Liver (tissue), 9 donors: ENCODE results near the gene PPOX. TPM values are rescaled to one million over a fixed set of nuclear protein-coding genes. Genes with fewer than 3 reads are reported as not detected.

ENCODE experiments used
- DNase-seq: peaks from one replicate; pipeline ENCODE4 v3.0.0-alpha.2; 2017; ENCODE audit warnings: low spot score
- H3K27ac ChIP-seq, 2 donors: one replicate each; pipeline ENCODE4 v1.7.0; 2013; ENCODE audit warnings: inconsistent platforms in 2 of 2, low read length in 2 of 2, control low read depth in 1 of 2, low read depth in 1 of 2, mild to moderate bottlenecking in 1 of 2
- H3K27me3 ChIP-seq, 4 donors: one replicate each; pipeline versions ENCODE4 v1.6.1 to v1.7.0; 2013; ENCODE audit warnings: low read length in 3 of 4, inconsistent platforms in 1 of 4, mild to moderate bottlenecking in 1 of 4, moderate library complexity in 1 of 4; ENCODE audit not compliant: control insufficient read depth in 4 of 4, insufficient read depth in 4 of 4
- H3K36me3 ChIP-seq, 4 donors: one replicate each; pipeline versions ENCODE4 v1.6.1 to v1.7.0; 2013; ENCODE audit warnings: low read length in 3 of 4, mild to moderate bottlenecking in 3 of 4, low read depth in 1 of 4, moderate library complexity in 1 of 4; ENCODE audit not compliant: control insufficient read depth in 4 of 4, insufficient read depth in 3 of 4
- H3K4me1 ChIP-seq, 4 donors: one replicate each; pipeline versions ENCODE4 v1.6.1 to v1.7.0; 2013; ENCODE audit warnings: low read length in 3 of 4, mild to moderate bottlenecking in 3 of 4, moderate library complexity in 1 of 4; ENCODE audit not compliant: control insufficient read depth in 4 of 4, insufficient read depth in 4 of 4
- H3K4me3 ChIP-seq, 3 donors: one replicate each; pipeline versions ENCODE4 v1.6.1 to v1.7.0; 2013; ENCODE audit warnings: low read length in 3 of 3, control low read depth in 1 of 3, low read depth in 1 of 3, mild to moderate bottlenecking in 1 of 3
- H3K9ac ChIP-seq, 2 donors: one replicate each; pipeline ENCODE4 v1.7.0; 2013; ENCODE audit warnings: low read length in 2 of 2, mild to moderate bottlenecking in 2 of 2, moderate library complexity in 2 of 2, control low read depth in 1 of 2, low read depth in 1 of 2
- H3K9me3 ChIP-seq, 4 donors: one replicate each; pipeline versions ENCODE4 v1.6.1 to v1.7.0; 2013; ENCODE audit warnings: low read length in 3 of 4; ENCODE audit not compliant: control insufficient read depth in 4 of 4
- EGR1 ChIP-seq, 2 donors: IDR thresholded peaks; 2 replicates each; pipeline ENCODE4 v1.6.1; 2016 to 2018; ENCODE audit warnings: antibody characterized with exemption in 2 of 2, low read depth in 2 of 2
- FOXA1 ChIP-seq: IDR thresholded peaks from 2 replicates; pipeline ENCODE4 v1.6.1; 2016; ENCODE audit warnings: antibody characterized with exemption
- FOXA2 ChIP-seq: IDR thresholded peaks from 2 replicates; pipeline ENCODE4 v1.6.1; 2016; ENCODE audit warnings: antibody characterized with exemption
- GABPA ChIP-seq, 2 donors: IDR thresholded peaks in 1 of 2; conservative IDR thresholded peaks in 1 of 2; 2 replicates each; pipeline ENCODE4 v1.6.1; 2016; ENCODE audit warnings: antibody characterized with exemption in 2 of 2, mild to moderate bottlenecking in 1 of 2, moderate library complexity in 1 of 2
- HNF4A ChIP-seq, 2 donors: conservative IDR thresholded peaks; 2 replicates each; pipeline ENCODE4 v1.6.1; 2016; ENCODE audit warnings: antibody characterized with exemption in 2 of 2, mild to moderate bottlenecking in 2 of 2
- HNF4G ChIP-seq: IDR thresholded peaks from 2 replicates; pipeline ENCODE4 v1.6.1; 2016; ENCODE audit warnings: antibody characterized with exemption
- JUND ChIP-seq, 2 donors: IDR thresholded peaks; 2 replicates each; pipeline ENCODE4 v1.6.1; 2016; ENCODE audit warnings: antibody characterized with exemption in 2 of 2
- NR2F2 ChIP-seq: IDR thresholded peaks from 2 replicates; pipeline ENCODE4 v1.6.1; 2016; ENCODE audit warnings: antibody characterized with exemption
- RAD21 ChIP-seq, 2 donors: IDR thresholded peaks; 2 replicates each; pipeline ENCODE4 v1.6.1; 2016; ENCODE audit warnings: antibody characterized with exemption in 2 of 2, mild to moderate bottlenecking in 2 of 2
- RXRA ChIP-seq, 2 donors: IDR thresholded peaks; 2 replicates each; pipeline ENCODE4 v1.6.1; 2017 to 2018; ENCODE audit warnings: antibody characterized with exemption in 2 of 2, mild to moderate bottlenecking in 1 of 2
- SP1 ChIP-seq: IDR thresholded peaks from 2 replicates; pipeline ENCODE4 v1.6.1; 2018; ENCODE audit warnings: antibody characterized with exemption, mild to moderate bottlenecking
- TAF1 ChIP-seq: conservative IDR thresholded peaks from 2 replicates; pipeline ENCODE4 v1.6.1; 2016; ENCODE audit warnings: antibody characterized with exemption, mild to moderate bottlenecking
- YY1 ChIP-seq: IDR thresholded peaks from 2 replicates; pipeline ENCODE4 v1.6.1; 2016; ENCODE audit warnings: antibody characterized with exemption, mild to moderate bottlenecking
- WGBS: extraction: QIAGEN DNeasy Blood & Tissue Kit; methylation state at CpG from one replicate; pipeline ENCODE4 v1.1.7; 2013; 5-methylcytosine and 5-hydroxymethylcytosine counted together
- polyA plus RNA-seq, 2 donors: library from polyadenylated mRNA; stranded (reverse) in 1 of 2; unstranded in 1 of 2; fragments of 200-250 nt in 1 of 2; fragments of >200 nt in 1 of 2; fragmentation: Nextera tagmentation in 1 of 2; extraction: Ambion mirVana in 1 of 2; gene quantifications; one replicate each; pipeline versions ENCODE4 v1.2.1 to v1.2.3, GENCODE V29; 2013 to 2015
- total RNA-seq, 2 donors: library from RNA; depleted of rRNA; stranded (reverse); fragments of >200 nt; gene quantifications; one replicate each; pipeline ENCODE4 v1.2.3, GENCODE V29; 2014
- TF ChIP-seq, protein P1 (sequence below): IDR thresholded peaks from 2 replicates; pipeline ENCODE4 v1.6.1; 2016; ENCODE audit warnings: antibody characterized with exemption
- TF ChIP-seq, protein P2 (sequence below): IDR thresholded peaks from 2 replicates; pipeline ENCODE4 v1.6.1; 2016; ENCODE audit warnings: antibody characterized with exemption
- TF ChIP-seq, protein P3 (sequence below): IDR thresholded peaks from 2 replicates; pipeline ENCODE4 v1.6.1; 2016; ENCODE audit warnings: antibody characterized with exemption
- TF ChIP-seq, protein P4 (sequence below): IDR thresholded peaks from 2 replicates; pipeline ENCODE4 v1.6.1; 2016; ENCODE audit warnings: antibody characterized with exemption, mild to moderate bottlenecking
- TF ChIP-seq, protein P5 (sequence below): fragments of 150-350 bp; IDR thresholded peaks from 2 replicates; pipeline ENCODE4 v1.5.1; 2017; ENCODE audit warnings: improper control_type of control experiment, low read depth, low read length; ENCODE audit not compliant: missing input control
- donor health status: healthy.
- donor health status: healthy.
- donor health status: healthy.
- donor health status: healthy.
- donor health status: healthy.

The PPOX gene
- total and polyA plus RNA-seq, 4 donors, result 6.2 to 106 (median 7.9) TPM

DNA sequence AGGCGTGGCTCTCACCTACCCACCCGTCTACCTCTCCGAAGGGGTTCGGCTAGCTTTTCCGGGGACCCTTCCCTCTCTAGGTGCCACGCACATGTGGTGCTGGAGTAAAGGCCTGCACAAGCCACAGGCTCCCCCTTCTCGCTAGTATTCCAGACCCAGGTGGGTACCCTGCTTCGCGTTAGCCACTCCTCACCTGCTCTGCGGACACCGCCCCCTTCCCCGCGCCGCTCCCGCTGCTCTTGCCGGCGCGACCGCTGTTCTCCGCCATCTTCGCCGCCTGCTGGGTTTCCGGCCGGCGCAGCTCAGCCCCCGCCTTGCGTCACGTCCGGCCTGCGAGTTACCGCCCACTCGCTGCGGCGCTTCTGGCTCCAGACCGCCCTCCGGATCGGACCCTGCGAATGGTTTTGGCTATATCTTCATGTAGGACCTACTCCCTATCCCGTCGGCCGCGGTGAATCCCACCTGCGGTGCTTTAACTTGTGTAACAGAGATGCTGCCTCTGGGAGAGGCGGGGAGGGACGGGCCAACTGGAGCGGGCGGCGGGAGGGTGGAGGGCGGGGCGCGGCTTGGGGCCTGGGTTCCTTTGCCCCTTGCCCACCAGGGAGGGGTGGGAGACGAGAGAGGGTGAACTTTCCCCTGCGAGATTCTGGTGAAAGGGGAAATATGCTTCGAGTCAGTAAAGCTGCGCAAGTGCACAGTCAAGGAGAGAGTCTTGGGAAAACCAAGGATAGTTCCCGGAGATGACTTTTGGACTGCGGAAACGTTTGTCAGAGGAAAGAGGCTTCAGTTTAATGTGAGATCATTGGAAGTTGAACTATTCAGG, 48.3 kb upstream of the PPOX start, which contains the start of the genes NIT1 and PFDN2:
Gene NIT1 (plus strand): TSS at position 347 of the 823 bp plus-strand sequence. CDS start 72 bp downstream, at position 419.
Gene PFDN2 (minus strand): TSS at position 279 of the 823 bp plus-strand sequence. CDS start 11 bp downstream, at position 268.
- H3K27me3 ChIP-seq, result no peaks in the 10 kb centered on the region
- peak within 1 kb of the TSS; percentile 84 to 95 for H3K9ac ChIP-seq
- TF ChIP-seq FOXA2, result no peak
- TF ChIP-seq, protein P1, sequence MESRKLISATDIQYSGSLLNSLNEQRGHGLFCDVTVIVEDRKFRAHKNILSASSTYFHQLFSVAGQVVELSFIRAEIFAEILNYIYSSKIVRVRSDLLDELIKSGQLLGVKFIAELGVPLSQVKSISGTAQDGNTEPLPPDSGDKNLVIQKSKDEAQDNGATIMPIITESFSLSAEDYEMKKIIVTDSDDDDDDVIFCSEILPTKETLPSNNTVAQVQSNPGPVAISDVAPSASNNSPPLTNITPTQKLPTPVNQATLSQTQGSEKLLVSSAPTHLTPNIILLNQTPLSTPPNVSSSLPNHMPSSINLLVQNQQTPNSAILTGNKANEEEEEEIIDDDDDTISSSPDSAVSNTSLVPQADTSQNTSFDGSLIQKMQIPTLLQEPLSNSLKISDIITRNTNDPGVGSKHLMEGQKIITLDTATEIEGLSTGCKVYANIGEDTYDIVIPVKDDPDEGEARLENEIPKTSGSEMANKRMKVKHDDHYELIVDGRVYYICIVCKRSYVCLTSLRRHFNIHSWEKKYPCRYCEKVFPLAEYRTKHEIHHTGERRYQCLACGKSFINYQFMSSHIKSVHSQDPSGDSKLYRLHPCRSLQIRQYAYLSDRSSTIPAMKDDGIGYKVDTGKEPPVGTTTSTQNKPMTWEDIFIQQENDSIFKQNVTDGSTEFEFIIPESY, result no peak
- no peak for TF ChIP-seq JUND (IDR thresholded peaks at IDR 0.05)
- TF ChIP-seq, protein P2, sequence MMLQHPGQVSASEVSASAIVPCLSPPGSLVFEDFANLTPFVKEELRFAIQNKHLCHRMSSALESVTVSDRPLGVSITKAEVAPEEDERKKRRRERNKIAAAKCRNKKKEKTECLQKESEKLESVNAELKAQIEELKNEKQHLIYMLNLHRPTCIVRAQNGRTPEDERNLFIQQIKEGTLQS, result no peak
- no peak for TF ChIP-seq RXRA (IDR thresholded peaks at IDR 0.05)
- TF ChIP-seq HNF4A (conservative IDR thresholded peaks at IDR 0.05), result peak; percentile 30 to 39
- no peak for TF ChIP-seq HNF4G
- no peak for TF ChIP-seq NR2F2
- TF ChIP-seq SP1, result peak; percentile 41
- TF ChIP-seq, protein P3, sequence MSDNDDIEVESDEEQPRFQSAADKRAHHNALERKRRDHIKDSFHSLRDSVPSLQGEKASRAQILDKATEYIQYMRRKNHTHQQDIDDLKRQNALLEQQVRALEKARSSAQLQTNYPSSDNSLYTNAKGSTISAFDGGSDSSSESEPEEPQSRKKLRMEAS, result peak; percentile 33
- peak; percentile 83 to 92 for TF ChIP-seq EGR1 (IDR thresholded peaks at IDR 0.05; ENCODE audit: low read depth in 2 of 2)
- TF ChIP-seq, protein P4, sequence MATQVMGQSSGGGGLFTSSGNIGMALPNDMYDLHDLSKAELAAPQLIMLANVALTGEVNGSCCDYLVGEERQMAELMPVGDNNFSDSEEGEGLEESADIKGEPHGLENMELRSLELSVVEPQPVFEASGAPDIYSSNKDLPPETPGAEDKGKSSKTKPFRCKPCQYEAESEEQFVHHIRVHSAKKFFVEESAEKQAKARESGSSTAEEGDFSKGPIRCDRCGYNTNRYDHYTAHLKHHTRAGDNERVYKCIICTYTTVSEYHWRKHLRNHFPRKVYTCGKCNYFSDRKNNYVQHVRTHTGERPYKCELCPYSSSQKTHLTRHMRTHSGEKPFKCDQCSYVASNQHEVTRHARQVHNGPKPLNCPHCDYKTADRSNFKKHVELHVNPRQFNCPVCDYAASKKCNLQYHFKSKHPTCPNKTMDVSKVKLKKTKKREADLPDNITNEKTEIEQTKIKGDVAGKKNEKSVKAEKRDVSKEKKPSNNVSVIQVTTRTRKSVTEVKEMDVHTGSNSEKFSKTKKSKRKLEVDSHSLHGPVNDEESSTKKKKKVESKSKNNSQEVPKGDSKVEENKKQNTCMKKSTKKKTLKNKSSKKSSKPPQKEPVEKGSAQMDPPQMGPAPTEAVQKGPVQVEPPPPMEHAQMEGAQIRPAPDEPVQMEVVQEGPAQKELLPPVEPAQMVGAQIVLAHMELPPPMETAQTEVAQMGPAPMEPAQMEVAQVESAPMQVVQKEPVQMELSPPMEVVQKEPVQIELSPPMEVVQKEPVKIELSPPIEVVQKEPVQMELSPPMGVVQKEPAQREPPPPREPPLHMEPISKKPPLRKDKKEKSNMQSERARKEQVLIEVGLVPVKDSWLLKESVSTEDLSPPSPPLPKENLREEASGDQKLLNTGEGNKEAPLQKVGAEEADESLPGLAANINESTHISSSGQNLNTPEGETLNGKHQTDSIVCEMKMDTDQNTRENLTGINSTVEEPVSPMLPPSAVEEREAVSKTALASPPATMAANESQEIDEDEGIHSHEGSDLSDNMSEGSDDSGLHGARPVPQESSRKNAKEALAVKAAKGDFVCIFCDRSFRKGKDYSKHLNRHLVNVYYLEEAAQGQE, result peak; percentile 69
- TF ChIP-seq, protein P5, sequence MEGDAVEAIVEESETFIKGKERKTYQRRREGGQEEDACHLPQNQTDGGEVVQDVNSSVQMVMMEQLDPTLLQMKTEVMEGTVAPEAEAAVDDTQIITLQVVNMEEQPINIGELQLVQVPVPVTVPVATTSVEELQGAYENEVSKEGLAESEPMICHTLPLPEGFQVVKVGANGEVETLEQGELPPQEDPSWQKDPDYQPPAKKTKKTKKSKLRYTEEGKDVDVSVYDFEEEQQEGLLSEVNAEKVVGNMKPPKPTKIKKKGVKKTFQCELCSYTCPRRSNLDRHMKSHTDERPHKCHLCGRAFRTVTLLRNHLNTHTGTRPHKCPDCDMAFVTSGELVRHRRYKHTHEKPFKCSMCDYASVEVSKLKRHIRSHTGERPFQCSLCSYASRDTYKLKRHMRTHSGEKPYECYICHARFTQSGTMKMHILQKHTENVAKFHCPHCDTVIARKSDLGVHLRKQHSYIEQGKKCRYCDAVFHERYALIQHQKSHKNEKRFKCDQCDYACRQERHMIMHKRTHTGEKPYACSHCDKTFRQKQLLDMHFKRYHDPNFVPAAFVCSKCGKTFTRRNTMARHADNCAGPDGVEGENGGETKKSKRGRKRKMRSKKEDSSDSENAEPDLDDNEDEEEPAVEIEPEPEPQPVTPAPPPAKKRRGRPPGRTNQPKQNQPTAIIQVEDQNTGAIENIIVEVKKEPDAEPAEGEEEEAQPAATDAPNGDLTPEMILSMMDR, result no peak
- TF ChIP-seq YY1, result peak; percentile 97
- no peak for TF ChIP-seq FOXA1
- peak; percentile 37 for TF ChIP-seq TAF1
- peak; percentile 76 to 93 for TF ChIP-seq GABPA (IDR thresholded peaks at IDR 0.05 in 1 of 2, conservative IDR thresholded peaks at IDR 0.05 in 1 of 2)
- TF ChIP-seq RAD21 (IDR thresholded peaks at IDR 0.05), result no peak
- peaks cover 8 to 31% (median 24%) of the 10 kb centered on the region in 4 donors for H3K36me3 ChIP-seq
- DNase-seq, result peak; percentile 88
- H3K4me3 ChIP-seq, result peak within 1 kb of the TSS; percentile 83 to 98 (median 98)
- no peaks in the 10 kb centered on the region for H3K9me3 ChIP-seq
- under 1% methylated on average over 58 of the region's 58 CpGs for WGBS
- peaks cover 12 to 50% (median 38%) of the 10 kb centered on the region in 4 donors for H3K4me1 ChIP-seq
- peak within 1 kb of the TSS; percentile 89 to 93 for H3K27ac ChIP-seq
